Stimulated activated CD8-positive, alpha-beta memory T cell treated with anti-CD3 and anti-CD28 coated beads, Interleukin-15, amount 100 ng/mL, for 24 hours (primary cell): ENCODE data around the gene UBE2O.

Experiments
- DNase-seq: peaks from one replicate; pipeline ENCODE4 v3.0.0-alpha.2; 2020; ENCODE audit warnings: low read depth

The UBE2O gene

GRCh38 chr17:76414334-76415295 is 38.3 kb downstream of the UBE2O start:
- no peak for DNase-seq

GRCh38 chr17:76411247-76411646 is 41.7 kb downstream of the UBE2O start:
- no peak for DNase-seq

- no peak for DNase-seq
Measured at GRCh38 chr17:76410328-76410965, 42.5 kb downstream of the UBE2O start.

DNA sequence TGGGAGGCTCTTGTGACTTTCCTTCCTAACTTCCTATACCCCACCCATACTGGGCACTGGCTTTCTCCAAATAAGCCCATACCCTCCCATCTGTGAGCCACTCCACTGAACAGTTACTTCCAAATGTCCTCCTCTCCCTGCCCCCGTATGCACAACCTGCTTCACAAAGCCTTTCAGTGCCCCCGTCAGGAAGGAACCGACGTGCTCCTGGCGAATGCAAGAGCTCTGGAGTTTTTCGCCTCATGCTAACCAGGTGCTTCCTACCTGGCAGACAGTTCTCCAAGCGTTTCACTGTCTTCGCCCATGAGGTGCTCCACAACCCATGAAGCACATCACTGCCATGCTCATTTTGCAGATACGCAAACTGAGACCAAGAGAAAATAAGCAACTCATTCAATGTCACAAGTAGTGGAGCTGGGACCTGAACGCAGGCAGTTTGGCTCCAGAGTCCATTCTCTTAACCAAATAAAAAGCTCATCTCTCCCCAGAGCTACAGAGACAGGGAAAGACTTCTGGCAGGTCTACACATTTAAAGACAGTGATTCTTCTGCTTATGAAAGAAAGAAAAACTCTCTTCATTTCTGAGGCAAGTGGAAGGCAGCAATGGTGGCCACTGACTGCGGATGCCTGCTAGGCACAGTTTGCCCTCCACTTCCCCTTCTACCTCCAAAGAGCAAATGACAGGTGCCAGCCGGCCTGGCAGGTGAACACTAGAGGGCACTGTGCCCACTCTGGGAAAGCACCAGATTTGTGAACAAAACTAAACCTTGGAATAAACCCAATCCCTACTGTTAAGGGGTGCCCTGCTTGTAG is 44.7 kb downstream of the UBE2O start:
- no peak for DNase-seq

- DNase-seq, result no peak
Measured at GRCh38 chr17:76407509-76407908, 45.4 kb downstream of the UBE2O start.

GRCh38 chr17:76405967-76406647 is 46.8 kb downstream of the UBE2O start:
- DNase-seq, result no peak

GRCh38 chr17:76405607-76405966 is 47.4 kb downstream of the UBE2O start:
- no peak for DNase-seq

- DNase-seq, result no peak
Measured at GRCh38 chr17:76404976-76405563, 47.9 kb downstream of the UBE2O start.

DNA sequence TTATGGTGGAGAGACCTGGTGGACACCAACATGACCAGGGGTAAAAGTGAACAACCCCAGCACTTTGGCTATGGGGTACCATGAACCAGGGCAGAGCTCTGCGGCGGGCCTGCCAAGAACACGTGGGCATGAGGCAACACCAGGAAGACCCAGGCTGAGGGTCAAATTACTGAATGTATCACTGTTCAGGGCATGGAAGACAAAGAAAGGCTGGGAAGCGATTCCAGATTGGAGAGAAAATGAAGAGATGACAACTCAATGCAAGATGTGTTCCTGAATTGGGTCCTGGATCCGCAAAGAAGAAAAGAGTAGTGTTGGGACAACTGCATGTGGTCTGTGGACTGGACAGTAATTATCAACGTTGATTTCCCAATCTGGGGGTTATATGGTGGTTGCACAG is 48.7 kb downstream of the UBE2O start:
- DNase-seq, result no peak

DNA sequence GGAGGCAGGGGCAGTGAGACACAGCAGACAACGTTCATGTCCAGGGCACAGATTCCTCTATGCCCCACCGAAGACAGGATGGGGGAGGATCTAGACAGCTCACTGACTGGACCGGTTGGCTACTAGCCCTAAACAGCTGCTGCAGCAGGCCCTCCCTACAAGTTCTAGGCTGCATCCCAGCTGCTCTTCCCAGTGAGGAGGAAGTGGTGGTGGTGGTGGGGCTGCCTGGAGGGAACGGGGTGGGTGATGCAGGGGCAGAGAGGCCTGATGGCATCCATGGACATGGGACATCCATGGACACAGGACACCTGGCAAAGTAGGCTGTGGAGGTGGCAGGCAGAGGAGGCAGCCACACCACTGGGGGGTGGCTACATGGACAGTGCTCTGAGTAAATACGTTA is 50.2 kb downstream of the UBE2O start:
- no peak for DNase-seq

GRCh38 chr17:76399175-76400172 is 53.5 kb downstream of the UBE2O start:
- DNase-seq, result no peak

GRCh38 chr17:76398523-76399174 is 54.3 kb downstream of the UBE2O start:
- no peak for DNase-seq

DNA sequence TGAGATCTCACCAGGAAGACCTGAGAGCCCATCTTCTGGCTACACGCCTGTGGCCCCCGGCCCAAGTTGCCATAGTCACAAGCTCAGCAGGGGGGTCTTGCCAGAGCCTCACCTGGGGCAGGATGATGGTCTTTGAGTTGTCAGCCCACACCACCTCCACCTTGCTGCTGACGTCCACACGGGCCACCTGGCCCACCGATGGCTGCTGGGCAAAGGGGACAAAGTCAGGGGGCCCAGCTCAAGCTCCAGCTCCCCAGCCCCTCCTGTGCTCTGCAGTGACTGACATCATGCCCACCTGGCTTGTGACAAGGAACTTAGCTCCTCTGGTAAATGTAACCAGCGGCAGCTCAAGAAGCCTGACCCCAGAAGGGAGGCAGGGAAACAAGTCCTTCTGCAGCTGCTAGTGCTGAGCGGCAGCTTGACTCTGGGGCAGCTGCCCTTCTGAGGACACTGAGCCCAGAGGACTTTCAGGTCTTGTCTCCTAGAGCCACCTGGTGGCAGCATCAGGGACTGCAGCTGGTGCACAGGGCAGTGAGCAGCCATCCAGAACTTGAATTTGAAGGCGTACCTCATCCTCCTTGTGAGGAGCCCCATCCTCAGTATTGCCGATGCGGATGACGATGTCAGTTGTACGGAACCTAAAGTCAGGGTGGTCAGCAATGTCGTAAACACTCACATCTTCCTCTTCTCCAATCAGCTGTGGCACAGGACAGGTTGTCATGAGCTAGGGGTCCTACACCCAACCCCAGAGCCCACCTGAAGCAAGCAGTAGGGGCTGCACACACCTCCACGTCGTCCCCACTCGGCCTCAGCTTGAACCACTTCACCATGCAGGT is 55.0 kb downstream of the UBE2O start:
- DNase-seq, result peak; percentile 79

DNA sequence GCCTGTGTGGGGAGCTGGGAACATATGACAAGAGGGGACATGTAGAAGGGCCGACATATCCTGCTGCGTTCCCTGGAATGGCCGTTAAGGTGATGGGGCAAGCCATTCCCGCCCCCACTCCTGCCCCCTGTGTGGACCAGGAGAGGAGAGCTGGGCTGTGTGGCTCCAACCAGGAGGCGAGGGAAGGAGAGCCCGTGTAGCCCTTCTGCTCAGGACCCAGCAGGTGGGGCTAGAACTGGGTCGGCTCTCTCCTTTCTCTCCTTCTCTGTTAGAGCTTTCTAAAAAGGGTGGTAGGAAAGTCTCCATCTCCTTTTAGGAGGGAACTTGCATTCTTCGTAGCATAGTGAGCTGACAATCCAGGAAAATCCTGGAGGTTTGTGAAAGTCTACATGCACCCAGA is 55.8 kb downstream of the UBE2O start:
- DNase-seq, result no peak

DNA sequence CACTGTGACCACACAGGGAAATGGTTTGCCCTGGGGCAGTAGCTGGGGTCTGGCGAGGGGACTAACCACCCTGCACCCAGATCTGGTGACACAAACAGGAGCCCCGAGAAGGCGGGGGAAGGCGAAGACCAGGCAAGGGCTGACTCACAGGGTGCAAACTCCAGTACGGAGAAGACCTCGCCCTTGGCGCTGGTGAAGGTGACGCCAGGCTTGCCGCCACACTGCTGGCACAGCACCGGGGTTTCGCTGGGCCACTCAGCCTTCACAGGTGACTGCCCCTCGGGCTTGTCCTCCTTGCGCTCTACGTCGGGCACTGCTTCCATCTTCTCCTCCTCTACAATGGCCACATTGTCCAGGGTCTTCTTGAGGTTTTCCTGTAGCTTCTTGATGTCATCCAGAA is 57.0 kb downstream of the UBE2O start:
- no peak for DNase-seq

DNA sequence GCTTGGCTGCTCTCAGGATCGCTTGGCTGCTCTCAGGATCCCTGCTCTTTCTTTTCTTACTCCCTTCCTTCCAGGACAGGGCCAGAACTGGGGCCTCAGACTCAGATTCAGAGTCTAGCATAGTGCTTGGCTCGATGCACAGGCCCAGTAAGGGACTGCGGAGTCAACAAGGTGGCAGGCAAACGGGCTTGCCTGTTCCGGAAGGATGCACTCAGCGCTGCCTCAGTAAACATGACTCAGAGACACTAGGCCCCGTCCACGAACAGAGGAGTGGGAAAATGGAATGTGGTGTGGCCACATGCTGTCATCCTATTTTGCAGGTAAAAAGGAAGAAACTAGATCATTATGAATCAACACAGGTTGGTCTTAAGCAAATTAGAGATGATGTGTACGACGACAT is 58.8 kb downstream of the UBE2O start:
- DNase-seq, result no peak

DNA sequence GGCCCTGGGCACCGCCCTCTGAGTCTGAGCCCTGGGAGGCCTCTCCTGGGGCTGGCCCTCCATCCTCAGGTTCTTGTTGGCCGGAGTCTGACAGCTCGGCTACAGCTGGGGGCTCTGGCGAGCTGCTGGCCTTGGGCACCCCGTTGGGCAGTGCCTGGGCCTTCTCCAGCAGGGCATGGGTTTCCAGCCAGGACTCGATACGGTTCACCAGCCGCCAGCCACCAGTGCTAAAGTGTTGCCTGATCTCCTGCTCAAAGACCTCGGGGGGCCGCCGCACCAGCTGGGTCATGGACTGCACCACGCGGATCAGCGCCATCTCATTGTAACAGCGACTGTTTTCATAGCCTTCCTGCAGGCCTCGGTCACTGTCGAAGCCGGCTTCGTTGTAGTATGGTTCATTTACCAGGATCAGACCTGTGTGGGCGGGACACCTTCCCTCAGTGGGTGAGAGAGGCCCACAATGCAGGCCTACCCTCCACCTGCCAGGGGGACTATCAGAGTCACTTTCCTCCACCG is 61.7 kb downstream of the UBE2O start:
- no peak for DNase-seq

GRCh38 chr17:76390003-76390421 is 62.9 kb downstream of the UBE2O start:
- no peak for DNase-seq
